BJ (cell line): ENCODE results near the gene SPINK8. TPM values are rescaled to one million over a fixed set of nuclear protein-coding genes. Genes with fewer than 3 reads are reported as not detected.
A peak's percentile ranks its signal among the peaks of the same experiment; 100 is the strongest.

Source experiments
- CTCF ChIA-PET: fragments of 350-600 bp; formaldehyde crosslinking; extraction: SDS; loops from one replicate; lab custom pipeline; 2021; ENCODE audit warnings: antibody characterized with exemption, inconsistent platforms; lab: Yijun Ruan, JAX
- POLR2A ChIA-PET: fragments of 300-600 bp; sonication (Branson Sonifier 250); formaldehyde crosslinking; extraction: SDS; loops from one replicate; lab custom pipeline; 2021; ENCODE audit warnings: antibody characterized with exemption; lab: Charles Lee
- DNase-seq: peaks from one replicate; pipeline ENCODE4 v3.0.0-alpha.2; 2011; ENCODE audit warnings: low read depth
- H3K27me3 ChIP-seq: 2 replicates; pipeline ENCODE4 v1.6.0; 2011; ENCODE audit warnings: low read length; ENCODE audit not compliant: control insufficient read depth, insufficient read depth
- H3K36me3 ChIP-seq: 2 replicates; pipeline ENCODE4 v1.5.1; 2011; ENCODE audit warnings: low read length; ENCODE audit not compliant: control insufficient read depth, insufficient read depth
- H3K4me3 ChIP-seq: 2 replicates; pipeline ENCODE4 v1.5.1; 2011; ENCODE audit warnings: low read depth, mild to moderate bottlenecking, control low read depth, low read length
- polyA plus RNA-seq: library from polyadenylated mRNA; depleted of rRNA; stranded (reverse); fragments of >200 nt; gene quantifications from 2 replicates; pipeline ENCODE4 v1.2.3, GENCODE V29; 2011
- TF ChIP-seq, protein P1 (sequence below): IDR thresholded peaks from 2 replicates; pipeline ENCODE4 v1.5.1; 2011; ENCODE audit warnings: low read depth, mild to moderate bottlenecking, control low read depth, inconsistent platforms, low read length, moderate library complexity; ENCODE audit not compliant: insufficient read depth

SPINK8 gene
- polyA plus RNA-seq, 1 experiment, result not detected

DNA sequence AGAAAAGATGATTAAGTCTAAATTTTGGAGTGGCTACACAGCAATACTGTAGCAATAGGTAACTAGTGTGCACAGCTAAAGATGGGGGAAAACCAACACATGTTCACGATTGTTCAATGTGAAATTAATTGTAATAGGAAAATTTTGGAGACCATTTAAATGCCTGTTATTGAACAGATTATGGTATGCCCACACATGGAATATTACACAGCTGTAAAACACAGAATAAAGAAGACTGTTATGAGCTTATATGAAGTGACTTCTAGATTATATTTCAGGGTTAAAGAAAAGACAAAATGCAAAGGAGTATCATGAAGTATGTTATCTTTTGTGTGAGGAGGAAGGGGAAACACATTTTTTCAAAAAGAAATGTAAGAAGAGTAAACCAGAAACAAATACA lies 43.8 kb downstream of the SPINK8 start:
- TF ChIP-seq, protein P1, sequence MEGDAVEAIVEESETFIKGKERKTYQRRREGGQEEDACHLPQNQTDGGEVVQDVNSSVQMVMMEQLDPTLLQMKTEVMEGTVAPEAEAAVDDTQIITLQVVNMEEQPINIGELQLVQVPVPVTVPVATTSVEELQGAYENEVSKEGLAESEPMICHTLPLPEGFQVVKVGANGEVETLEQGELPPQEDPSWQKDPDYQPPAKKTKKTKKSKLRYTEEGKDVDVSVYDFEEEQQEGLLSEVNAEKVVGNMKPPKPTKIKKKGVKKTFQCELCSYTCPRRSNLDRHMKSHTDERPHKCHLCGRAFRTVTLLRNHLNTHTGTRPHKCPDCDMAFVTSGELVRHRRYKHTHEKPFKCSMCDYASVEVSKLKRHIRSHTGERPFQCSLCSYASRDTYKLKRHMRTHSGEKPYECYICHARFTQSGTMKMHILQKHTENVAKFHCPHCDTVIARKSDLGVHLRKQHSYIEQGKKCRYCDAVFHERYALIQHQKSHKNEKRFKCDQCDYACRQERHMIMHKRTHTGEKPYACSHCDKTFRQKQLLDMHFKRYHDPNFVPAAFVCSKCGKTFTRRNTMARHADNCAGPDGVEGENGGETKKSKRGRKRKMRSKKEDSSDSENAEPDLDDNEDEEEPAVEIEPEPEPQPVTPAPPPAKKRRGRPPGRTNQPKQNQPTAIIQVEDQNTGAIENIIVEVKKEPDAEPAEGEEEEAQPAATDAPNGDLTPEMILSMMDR, result no peak
- Histone ChIP-seq H3K4me3 (no peak overlapping the region), H3K36me3 (peaks cover 1% of the 10 kb centered on the region; the same call in 1 of the 2 replicates), H3K27me3 (no peaks in the 10 kb centered on the region)
- CTCF ChIA-PET, result interaction anchor here (0.9 to 1.7 kb wide), 2 partner anchors 147 to 269 kb away, joined by 3 to 4 read pairs; no protein-coding TSS in a partner anchor
- POLR2A ChIA-PET, result no interaction called here
- no peak for DNase-seq

DNA sequence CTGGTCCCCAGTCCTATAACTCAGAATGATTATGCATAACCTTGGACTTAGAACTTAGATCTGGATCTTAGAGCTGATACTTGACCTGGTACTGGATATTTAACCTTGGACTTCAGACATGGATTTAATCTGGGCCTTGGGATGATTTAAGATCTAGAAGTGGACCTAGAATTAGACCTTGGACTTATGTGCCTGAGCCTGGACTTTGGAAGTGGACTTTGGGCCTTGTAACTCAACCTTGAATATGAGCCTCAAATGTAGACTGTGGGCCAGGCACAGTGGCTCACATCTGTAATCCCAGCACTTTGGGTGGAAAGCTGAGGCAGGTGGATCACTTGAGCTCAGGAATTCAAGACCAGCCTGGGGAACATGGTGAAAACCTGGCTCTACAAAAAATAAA lies 46.4 kb downstream of the SPINK8 start:
- CTCF ChIA-PET, result interaction anchor here (0.6 to 1.1 kb wide), 3 partner anchors 13 to 149 kb away, joined by 3 to 5 read pairs (median 4); no protein-coding TSS in a partner anchor
- Histone ChIP-seq H3K27me3 (no peaks in the 10 kb centered on the region), H3K4me3 (no peak overlapping the region), H3K36me3 (no peaks in the 10 kb centered on the region)
- no peak for DNase-seq
- TF ChIP-seq, protein P1, result no peak
- POLR2A ChIA-PET, result no interaction called here

DNA sequence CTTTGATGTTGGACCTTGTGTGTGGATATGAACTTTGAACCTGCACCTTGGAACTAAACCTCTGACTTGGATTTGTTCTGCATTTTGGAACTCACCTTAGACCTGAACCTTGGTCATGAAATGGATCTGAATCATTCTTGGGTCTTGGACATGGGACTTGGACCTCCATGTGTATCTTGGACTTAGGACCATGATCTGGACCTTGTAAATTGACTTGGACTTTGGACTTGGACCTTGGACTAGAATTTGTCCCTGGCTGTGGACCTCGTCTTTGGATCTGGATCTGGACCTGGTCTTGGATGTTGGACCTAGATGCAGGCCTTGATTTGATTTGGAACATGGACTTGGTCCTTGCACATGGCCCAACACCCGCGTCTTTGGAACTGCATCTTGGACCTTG lies 47.2 kb downstream of the SPINK8 start:
- H3K27me3 ChIP-seq, result no peaks in the 10 kb centered on the region

DNA sequence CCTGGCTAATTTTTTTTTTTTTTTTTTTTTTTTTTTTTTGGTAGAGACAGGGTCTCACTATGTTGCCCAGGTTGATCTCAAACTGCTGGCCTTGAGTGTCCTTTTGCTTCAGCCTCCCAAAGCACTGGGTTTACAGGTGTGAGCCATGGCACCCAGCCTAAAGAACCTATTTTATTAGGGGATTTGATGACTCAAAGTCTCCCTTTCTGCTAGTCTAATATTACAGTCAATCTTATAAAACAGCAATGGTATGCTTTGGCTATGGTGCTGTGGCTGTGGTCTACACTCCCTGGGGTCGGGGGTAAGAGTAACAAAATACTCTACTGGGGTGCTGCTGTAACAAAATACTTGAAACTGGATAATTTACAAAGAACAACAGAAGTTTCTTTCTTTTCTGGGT lies 47.8 kb downstream of the SPINK8 start:
- TF ChIP-seq, protein P1, result no peak

More for the DNA sequence above, 47.2 kb downstream of the SPINK8 start:
- ChIA-PET POLR2A (no interaction called here), CTCF (no interaction called here)
- TF ChIP-seq, protein P1, result no peak
- no peak for DNase-seq
- no peak overlapping the region for H3K4me3 ChIP-seq
- H3K36me3 ChIP-seq, result no peaks in the 10 kb centered on the region

DNA sequence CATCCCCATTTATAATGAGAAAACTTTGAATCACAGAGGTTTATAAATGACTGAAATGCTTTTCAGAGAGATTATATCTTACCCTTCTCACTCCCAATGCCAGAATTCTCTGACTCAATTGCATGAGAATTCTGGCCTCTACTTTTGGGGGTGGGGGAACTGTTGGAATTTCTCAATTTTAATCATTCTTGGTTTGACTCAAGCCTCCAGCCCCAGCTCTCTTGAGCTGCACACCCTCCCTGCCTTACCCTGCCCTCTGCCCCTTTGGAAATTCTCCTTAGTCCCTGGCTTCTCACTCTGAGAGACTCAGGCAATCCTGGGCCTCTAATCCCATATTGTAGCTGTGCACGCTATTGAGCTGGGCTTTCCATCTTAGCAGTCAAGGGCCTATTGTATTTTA lies 48.3 kb downstream of the SPINK8 start:
- Histone ChIP-seq H3K27me3 (no peaks in the 10 kb centered on the region), H3K36me3 (no peaks in the 10 kb centered on the region), H3K4me3 (no peak overlapping the region)
- ChIA-PET POLR2A (no interaction called here), CTCF (interaction anchor here (0.8 to 4.1 kb wide), 4 partner anchors 9 to 151 kb away, joined by 3 to 26 read pairs (median 9); partner anchors contain the start of gene FBXW12)
- peak; percentile 49 for DNase-seq
- TF ChIP-seq, protein P1, result no peak

More for the DNA sequence above, 47.8 kb downstream of the SPINK8 start:
- H3K4me3 ChIP-seq, result no peak overlapping the region
- POLR2A ChIA-PET, result no interaction called here
- H3K27me3 ChIP-seq, result no peaks in the 10 kb centered on the region
- no peak for DNase-seq
- H3K36me3 ChIP-seq, result no peaks in the 10 kb centered on the region
- CTCF ChIA-PET, result interaction anchor here (3.4 to 4.1 kb wide), 2 partner anchors 11 to 151 kb away, joined by 15 to 26 read pairs; no protein-coding TSS in a partner anchor
